ENCODE data around the gene FOXK1.

Gene FOXK1

DNA sequence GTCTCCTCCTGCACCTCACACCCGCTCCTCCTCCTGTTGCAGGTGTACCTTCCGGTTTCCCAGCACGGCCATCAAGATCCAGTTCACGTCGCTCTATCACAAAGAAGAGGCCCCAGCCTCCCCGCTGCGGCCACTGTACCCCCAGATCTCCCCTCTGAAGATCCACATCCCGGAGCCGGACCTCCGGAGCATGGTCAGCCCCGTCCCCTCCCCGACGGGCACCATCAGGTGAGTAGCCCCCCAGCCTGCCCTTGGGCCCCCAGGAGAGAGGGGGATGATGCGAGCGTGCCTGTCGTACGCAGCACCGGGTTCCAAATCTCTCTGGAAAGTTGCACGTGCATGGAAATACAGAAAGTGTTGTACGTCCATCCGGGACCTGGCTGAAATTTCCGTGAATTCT lies 58.7 kb downstream of the FOXK1 start:
- TF ChIP-seq CTCF (IDR thresholded peaks at IDR 0.05) = no peak
- Mint-ChIP-seq H3K27me3 (ENCODE audit: low read depth, poor library complexity) (peaks cover 6% of the 10 kb centered on the region), H3K4me3 (peak overlapping the region; percentile 25), H3K36me3 (ENCODE audit: low read depth) (peaks cover 36% of the 10 kb centered on the region), H3K9me3 (no peaks in the 10 kb centered on the region), H3K4me1 (peaks cover 89% of the 10 kb centered on the region), H3K27ac (peak overlapping the region; percentile 68)
- no peak for DNase-seq

- no peaks in the 10 kb centered on the region for H3K9me3 Mint-ChIP-seq
- H3K27ac Mint-ChIP-seq = peak overlapping the region; percentile 93
- H3K36me3 Mint-ChIP-seq (ENCODE audit: low read depth) = peaks cover 43% of the 10 kb centered on the region
- no peak overlapping the region for H3K4me3 Mint-ChIP-seq
- H3K27me3 Mint-ChIP-seq (ENCODE audit: low read depth, poor library complexity) = peaks cover 6% of the 10 kb centered on the region
- H3K4me1 Mint-ChIP-seq = peaks cover 86% of the 10 kb centered on the region
- no peak for TF ChIP-seq CTCF (IDR thresholded peaks at IDR 0.05)
- DNase-seq = no peak
Measured at GRCh38 chr7:4742051-4742573, 60.0 kb downstream of the FOXK1 start.

GRCh38 chr7:4742852-4743251 lies 60.8 kb downstream of the FOXK1 start:
- H3K27me3 Mint-ChIP-seq (ENCODE audit: low read depth, poor library complexity) = peaks cover 6% of the 10 kb centered on the region
- TF ChIP-seq CTCF (IDR thresholded peaks at IDR 0.05) = no peak
- no peaks in the 10 kb centered on the region for H3K9me3 Mint-ChIP-seq
- peaks cover 88% of the 10 kb centered on the region for H3K4me1 Mint-ChIP-seq
- peak overlapping the region; percentile 99 for H3K27ac Mint-ChIP-seq
- DNase-seq = no peak
- peak overlapping the region; percentile 28 for H3K4me3 Mint-ChIP-seq
- peaks cover 45% of the 10 kb centered on the region for H3K36me3 Mint-ChIP-seq (ENCODE audit: low read depth)

DNA sequence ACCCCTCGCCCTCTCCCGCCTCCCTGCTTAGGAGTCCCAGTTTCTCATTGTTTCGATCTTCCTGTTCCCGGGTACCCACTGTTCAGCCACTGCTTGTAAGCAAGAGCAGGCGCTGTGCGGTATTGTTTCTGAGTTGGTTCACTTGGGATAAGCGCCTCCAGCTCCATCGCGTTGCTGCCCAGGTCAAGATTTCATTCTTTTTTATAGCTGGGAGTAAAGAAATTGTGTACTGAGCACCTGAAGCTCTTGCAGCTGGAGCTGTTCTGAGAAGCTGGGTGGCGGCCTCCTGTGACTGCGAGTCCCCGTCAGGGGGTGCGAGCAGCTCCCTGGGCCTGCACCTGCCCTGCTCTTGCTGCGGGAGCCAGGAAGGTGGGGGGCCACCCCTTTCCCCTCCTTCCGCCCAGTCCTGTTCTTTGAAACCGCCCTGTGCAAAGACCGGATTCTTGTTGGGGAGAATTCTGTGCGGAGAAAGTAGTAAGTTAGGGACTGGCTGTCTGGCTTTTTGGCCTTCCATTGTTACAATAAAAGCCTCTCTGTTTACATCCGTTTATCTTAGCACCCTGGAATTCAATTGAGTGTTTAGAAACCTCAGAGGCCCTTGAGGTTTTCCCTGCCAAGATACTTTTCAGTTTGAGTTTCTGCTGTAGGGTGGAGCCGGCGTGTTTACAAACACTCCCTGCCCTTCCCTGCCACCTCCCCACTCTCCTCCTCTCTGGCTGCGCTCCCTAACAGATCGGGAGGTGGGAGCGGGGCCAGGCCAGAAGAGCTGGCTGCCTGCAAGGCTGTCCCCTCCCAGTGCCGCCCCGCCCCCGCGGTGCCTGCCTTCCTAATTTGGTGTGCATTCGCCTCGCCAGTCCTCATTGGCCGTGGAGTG lies 62.5 kb downstream of the FOXK1 start:
- Mint-ChIP-seq H3K4me3 (peak overlapping the region; percentile 56), H3K27me3 (ENCODE audit: low read depth, poor library complexity) (peaks cover 4% of the 10 kb centered on the region), H3K4me1 (peaks cover 89% of the 10 kb centered on the region), H3K9me3 (no peaks in the 10 kb centered on the region), H3K27ac (peak overlapping the region; percentile 99), H3K36me3 (ENCODE audit: low read depth) (peaks cover 59% of the 10 kb centered on the region)
- no peak for TF ChIP-seq CTCF (IDR thresholded peaks at IDR 0.05)
- DNase-seq = peak; percentile 97

- Mint-ChIP-seq H3K4me3 (peak overlapping the region; percentile 52), H3K27ac (peak overlapping the region; percentile 99), H3K4me1 (peaks cover 85% of the 10 kb centered on the region), H3K36me3 (ENCODE audit: low read depth) (peaks cover 59% of the 10 kb centered on the region), H3K9me3 (no peaks in the 10 kb centered on the region), H3K27me3 (ENCODE audit: low read depth, poor library complexity) (peaks cover 2% of the 10 kb centered on the region)
- TF ChIP-seq CTCF (IDR thresholded peaks at IDR 0.05) = no peak
- DNase-seq = no peak
Measured at GRCh38 chr7:4745265-4745919, 63.3 kb downstream of the FOXK1 start.
